Measurements from ENCODE around the gene KCNQ1.

KCNQ1 gene

GRCh38 chr11:2411446-2412305 lies 33.1 kb upstream of the KCNQ1 start:
- no peak for DNase-seq

- no peak for DNase-seq
These were observed 32.5 kb upstream of the KCNQ1 start for GRCh38 chr11:2412323-2412722.

GRCh38 chr11:2413742-2414579 lies 30.8 kb upstream of the KCNQ1 start:
- no peak for DNase-seq

DNA sequence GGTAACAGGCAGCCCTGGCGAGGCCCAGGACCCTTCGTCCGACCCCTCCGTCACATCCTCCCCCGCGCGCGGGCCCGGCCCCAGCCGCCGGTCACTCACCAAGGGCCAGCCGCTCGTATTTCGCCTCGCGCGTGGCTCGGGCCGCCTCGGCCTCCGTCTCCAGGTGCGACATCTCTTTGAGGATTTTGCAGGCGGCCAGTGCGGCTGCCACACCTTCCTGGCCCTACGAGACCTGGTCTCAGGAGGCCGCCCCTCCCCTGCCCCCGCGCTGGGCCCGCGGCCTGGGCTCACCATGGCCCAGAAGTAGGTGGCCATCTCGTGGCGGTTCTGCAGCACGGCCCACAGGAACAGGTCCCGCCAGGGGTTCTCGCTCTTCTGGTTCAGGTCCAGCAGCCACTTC lies 30.2 kb upstream of the KCNQ1 start:
- no peak for DNase-seq

DNA sequence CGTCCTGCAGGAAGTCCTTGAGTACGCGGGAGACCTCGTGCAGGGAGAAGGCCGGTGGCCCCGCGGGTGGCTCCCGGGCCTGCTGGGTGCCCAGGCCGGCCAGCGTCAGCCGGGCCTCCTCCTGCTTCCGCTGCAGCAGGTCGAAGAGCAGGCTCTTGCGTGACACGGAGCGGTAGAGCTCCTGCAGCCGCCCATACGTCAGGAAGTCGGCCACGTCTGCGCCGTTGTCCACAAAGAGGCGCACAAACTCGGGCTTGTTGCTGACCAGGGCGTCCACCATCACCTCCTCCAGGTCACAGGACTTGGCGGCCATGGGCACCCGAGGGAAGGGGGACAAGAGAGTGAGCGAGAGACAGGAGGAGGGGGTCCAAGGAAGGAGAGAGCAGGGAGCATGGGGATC lies 29.6 kb upstream of the KCNQ1 start:
- no peak for DNase-seq

DNA sequence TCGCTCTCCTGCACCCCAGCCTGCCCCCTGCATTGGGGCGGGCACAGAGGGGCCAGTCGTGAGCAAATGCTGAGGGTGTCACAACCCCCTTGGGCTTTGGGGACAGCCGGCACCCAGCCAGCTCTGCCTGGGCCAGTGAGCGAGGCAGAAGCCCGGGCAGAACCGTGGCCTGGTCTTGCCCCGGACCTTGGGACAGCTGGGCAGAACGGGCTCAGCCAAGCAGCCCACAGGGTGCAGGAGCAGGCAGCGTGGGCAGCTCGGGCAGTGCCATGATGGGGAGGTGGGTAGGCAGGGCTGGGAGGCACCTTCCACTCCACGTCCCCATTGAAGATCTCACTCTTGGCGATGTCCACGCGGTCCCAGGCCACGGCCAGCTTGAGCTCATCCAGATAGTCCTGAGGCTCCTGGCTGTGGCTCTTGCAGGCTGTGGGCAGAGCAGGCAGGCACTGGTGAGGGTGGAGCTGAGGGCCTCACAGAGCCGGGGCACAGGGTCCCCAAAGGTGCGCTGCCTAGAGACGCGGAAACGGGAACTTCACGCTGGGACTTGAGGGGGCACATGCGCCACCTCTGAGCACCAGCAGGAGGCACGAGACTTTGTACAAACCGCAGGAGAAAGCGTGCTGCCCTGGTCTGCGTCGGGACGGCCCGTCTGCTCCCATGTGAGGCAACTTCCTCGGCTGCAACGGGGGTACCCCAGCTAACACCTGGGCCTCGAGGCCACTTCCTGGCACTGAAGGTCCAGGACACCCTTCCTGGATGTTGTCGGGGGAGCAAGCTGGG lies 29.0 kb upstream of the KCNQ1 start:
- no peak for DNase-seq

DNA sequence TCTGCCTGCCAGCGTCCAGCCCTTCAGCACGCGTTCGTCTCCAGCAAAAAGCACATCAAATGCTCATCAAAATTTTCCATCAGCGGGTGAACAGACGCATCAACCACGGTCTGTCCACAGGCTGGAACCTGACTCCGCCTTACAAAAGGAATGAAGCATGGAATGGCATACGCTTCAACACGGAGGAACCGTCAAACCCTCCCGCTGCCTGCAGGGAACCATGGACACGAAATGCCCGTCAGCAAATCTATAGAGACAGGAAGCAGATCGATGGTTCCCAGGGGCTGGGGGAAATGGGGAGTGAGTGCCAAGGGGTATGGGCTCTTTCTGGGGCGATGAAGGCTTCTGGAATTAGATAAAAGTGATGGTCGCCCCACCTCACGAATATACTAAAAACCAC lies 28.0 kb upstream of the KCNQ1 start:
- no peak for DNase-seq

GRCh38 chr11:2417856-2418692 lies 26.7 kb upstream of the KCNQ1 start:
- DNase-seq: no peak

GRCh38 chr11:2418693-2419360 lies 26.0 kb upstream of the KCNQ1 start:
- DNase-seq: no peak

DNA sequence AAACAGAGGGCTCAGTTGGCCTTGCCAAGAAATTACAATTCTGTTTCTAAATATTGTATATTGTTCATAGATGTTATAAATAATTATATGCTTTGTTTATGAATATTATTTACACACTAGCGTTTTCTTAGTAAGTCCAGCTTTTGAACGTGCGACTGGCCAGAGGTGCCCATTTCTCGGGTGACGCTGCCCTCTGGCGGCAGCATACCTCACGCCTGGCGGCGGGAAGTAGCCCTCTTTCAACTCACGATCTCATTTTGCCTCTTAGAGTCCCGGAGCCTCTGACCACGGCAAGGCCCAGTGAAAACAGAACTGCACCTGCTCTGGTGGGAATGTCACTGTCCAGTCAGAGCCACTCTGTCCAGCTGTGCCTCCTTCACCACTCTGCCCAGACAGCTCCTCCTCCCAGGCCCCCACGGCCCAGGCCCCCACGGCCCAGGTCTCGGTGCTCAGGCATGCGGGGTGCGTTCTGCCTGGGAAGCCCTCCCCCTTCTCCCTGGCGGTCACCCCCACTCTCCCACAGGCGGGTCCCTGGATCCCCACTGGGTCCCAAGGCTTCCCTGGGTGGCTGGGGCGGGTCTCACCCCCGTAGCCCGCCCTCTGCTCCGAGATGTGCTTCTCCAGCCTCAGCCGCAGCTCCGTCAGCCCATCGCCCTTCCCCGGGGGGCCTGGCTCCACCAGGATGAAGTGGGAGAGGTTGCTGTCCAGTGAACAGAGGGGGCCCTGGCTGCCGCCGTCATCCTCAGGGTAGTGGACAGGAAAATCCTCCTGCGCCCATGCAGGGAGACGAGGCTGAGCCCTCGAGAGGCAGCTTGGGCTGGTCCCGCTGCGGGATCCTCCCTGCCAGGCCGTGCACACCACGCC lies 24.9 kb upstream of the KCNQ1 start:
- peak in 2 of 4 experiments; percentile 35 to 41 for DNase-seq

- peak; percentile 32 to 73 (median 50) for DNase-seq
These were observed 24.1 kb upstream of the KCNQ1 start for GRCh38 chr11:2420502-2421225.

GRCh38 chr11:2421226-2421994 lies 23.4 kb upstream of the KCNQ1 start:
- no peak for DNase-seq

DNA sequence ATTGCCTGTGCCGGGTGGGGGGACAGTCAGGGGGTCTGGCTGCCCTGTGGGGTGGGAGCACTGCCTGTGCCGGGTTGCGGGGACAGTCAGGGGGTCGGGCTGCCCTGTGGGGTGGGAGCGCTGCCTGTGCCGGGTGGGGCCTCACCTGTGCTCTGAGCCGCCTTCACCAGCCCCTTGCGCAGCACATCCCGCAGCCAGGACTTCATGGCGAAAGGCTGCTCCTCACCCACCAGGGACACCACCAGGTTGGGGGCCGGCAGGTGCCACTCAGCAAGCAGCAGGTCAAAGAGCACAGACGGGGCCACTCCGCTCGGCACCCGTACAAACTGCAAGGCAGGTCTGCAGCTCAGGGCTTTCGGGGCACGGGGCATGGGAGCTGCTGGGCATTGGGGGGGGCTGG lies 22.8 kb upstream of the KCNQ1 start:
- no peak for DNase-seq

- no peak for DNase-seq
These were observed 22.2 kb upstream of the KCNQ1 start for GRCh38 chr11:2422461-2423156.

GRCh38 chr11:2423157-2424025 lies 21.4 kb upstream of the KCNQ1 start:
- DNase-seq: no peak

GRCh38 chr11:2424811-2425495 lies 19.9 kb upstream of the KCNQ1 start:
- DNase-seq: no peak

GRCh38 chr11:2425506-2425905 lies 19.3 kb upstream of the KCNQ1 start:
- no peak for DNase-seq

Data from activated naive CD4-positive, alpha-beta T cell (primary cell).